ENCODE data around the gene BCAN.

The BCAN gene

DNA sequence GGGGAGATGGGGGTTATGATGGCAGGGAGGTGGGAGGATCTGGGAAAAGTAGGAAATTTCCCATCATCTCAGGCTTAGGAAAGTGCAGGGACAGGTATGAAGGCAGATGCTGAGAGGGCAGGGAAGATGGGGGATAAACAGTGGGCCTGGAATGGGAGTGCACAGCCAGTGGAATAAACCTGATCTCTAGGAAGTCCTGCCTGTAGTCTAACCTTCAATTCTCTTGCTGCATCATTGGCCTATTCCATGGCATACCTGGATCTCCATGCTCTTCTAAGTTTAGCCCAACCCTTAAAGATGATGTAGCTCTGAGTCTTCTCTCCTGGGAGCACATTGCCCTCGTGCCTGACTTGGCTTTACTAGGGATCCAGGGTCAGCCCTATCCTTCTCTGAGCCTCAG is 2.7 kb downstream of the BCAN start:
- no peak for DNase-seq

DNA sequence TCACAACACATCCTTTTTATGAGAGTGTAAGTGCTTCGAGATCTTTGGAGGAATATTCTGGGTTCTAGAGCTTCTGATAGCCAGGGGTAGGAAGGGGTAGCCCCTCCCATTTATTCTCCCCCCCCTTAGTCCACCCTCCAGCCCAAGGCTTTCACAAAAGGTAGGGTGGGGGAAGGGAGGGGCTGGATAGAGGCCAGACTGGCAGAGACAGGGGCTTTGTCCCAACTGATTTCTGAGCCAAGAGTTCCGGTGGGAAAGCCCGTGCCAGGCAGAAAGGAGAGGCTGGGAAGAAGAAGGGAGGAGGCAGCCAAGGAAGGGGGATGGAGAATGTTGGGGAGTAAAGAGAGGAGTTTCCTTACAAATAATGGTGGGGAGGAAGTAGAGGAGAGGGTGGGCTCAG is 3.1 kb downstream of the BCAN start:
- DNase-seq, result no peak

DNA sequence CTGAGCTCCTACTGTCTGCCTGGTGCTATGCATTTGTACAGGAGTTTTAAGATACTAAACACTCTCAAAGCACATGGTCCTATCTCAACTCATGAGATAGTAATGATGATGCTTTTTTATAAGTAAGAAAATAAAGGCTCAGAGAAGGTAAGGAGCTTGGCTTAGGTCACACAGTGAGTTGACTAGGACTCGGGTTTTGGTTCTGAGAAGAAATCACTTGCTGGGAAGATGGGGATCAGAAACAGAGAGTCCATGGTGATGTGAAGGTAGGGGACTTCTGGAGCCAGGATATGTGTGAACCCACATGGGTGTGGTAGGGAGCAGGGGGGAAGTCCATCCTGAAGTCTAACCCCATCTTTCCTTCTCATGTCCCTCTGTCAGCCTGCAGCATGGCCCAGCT is 3.7 kb downstream of the BCAN start:
- DNase-seq, result no peak

DNA sequence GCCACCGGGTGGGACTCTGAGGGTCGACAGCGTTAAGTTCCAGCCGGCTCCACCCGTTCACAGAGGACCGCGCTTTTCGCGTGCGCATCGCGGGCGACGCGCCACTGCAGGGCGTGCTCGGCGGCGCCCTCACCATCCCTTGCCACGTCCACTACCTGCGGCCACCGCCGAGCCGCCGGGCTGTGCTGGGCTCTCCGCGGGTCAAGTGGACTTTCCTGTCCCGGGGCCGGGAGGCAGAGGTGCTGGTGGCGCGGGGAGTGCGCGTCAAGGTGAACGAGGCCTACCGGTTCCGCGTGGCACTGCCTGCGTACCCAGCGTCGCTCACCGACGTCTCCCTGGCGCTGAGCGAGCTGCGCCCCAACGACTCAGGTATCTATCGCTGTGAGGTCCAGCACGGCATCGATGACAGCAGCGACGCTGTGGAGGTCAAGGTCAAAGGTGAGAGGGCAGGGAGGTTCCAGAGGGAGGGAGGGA is 4.9 kb downstream of the BCAN start:
- no peak for DNase-seq

DNA sequence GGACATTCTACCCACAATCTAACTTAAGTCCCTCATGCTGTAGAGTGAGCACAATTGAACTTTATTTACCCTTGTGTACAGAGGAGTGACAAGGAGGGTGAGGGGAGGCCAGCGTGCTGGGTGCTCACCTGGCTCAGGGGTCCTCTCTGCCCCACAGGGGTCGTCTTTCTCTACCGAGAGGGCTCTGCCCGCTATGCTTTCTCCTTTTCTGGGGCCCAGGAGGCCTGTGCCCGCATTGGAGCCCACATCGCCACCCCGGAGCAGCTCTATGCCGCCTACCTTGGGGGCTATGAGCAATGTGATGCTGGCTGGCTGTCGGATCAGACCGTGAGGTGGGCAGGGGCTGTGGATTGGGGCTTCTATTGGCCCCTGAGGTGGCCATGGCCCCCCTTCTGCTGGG is 5.4 kb downstream of the BCAN start:
- DNase-seq, result no peak

DNA sequence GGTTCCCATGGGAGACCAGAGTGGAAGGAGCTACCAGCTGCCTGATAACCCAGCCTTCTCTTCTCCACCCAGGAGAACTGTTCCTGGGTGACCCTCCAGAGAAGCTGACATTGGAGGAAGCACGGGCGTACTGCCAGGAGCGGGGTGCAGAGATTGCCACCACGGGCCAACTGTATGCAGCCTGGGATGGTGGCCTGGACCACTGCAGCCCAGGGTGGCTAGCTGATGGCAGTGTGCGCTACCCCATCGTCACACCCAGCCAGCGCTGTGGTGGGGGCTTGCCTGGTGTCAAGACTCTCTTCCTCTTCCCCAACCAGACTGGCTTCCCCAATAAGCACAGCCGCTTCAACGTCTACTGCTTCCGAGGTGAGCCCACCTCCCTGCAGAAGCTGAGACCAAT is 6.6 kb downstream of the BCAN start:
- no peak for DNase-seq

DNA sequence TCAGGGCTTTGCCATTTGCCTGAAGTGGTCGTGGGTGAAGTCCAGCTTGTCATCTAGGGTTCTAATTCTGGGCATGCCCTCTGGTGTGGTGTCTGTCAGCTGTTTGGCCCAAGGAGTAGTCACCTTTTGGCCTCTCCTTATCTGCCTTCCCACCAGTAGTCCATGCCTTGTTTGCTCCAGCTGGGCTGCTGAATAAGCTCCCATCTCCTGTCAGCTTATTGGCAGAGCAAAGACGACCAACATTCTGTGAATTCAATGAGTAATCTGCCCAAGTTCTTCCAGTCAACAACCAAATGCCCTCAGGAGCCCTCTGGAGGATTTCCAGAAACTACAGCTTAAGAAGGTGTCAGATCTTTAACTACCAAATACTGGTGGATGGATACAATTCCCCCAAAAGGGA is 7.0 kb downstream of the BCAN start:
- DNase-seq, result no peak

DNA sequence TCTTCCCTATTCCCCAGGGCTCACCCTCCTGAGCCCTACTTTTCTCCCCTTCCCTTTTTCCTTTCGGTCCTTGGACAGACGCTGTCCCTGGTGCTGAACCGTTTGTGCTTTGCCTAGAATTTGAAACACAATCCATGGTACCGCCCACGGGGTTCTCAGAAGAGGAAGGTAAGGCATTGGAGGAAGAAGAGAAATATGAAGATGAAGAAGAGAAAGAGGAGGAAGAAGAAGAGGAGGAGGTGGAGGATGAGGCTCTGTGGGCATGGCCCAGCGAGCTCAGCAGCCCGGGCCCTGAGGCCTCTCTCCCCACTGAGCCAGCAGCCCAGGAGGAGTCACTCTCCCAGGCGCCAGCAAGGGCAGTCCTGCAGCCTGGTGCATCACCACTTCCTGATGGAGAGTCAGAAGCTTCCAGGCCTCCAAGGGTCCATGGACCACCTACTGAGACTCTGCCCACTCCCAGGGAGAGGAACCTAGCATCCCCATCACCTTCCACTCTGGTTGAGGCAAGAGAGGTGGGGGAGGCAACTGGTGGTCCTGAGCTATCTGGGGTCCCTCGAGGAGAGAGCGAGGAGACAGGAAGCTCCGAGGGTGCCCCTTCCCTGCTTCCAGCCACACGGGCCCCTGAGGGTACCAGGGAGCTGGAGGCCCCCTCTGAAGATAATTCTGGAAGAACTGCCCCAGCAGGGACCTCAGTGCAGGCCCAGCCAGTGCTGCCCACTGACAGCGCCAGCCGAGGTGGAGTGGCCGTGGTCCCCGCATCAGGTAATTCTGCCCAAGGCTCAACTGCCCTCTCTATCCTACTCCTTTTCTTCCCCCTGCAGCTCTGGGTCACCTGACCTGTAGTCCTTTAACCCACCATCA is 10.4 kb downstream of the BCAN start:
- peak; percentile 81 for DNase-seq

DNA sequence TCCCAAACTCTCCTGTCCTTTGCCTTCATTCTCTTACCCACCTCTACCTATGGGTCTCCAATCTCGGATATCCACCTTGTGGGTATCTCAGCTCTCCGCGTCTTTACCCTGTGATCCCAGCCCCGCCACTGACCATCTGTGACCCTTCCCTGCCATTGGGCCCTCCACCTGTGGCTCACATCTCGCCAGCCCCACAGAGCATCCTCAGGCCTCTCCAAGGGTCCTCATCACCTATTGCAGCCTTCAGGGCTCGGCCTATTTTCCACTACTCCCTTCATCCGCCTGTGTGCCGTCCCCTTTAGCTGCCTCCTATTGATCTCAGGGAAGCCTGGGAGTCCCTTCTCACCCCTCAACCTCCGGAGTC is 11.1 kb downstream of the BCAN start:
- DNase-seq, result no peak

DNA sequence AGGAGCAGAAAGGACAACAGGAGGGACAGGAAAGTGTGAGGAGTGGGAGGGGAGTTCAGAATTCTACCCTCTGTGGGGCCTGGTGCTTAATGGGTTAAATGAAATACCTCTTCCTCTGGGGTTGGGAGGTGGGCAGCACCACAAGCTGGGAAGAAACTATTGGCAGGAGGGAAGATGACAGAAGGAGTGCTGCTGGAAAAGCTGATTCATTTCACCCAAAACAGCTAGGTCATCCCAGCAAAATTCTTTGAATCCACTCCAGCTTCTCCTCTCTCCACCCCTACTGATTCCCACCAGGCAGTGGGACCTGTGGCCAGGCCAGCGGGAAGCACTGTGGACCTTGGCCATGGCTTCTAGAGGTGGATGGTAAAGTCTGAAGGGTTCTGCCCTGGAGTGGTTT is 12.8 kb downstream of the BCAN start:
- DNase-seq, result no peak

DNA sequence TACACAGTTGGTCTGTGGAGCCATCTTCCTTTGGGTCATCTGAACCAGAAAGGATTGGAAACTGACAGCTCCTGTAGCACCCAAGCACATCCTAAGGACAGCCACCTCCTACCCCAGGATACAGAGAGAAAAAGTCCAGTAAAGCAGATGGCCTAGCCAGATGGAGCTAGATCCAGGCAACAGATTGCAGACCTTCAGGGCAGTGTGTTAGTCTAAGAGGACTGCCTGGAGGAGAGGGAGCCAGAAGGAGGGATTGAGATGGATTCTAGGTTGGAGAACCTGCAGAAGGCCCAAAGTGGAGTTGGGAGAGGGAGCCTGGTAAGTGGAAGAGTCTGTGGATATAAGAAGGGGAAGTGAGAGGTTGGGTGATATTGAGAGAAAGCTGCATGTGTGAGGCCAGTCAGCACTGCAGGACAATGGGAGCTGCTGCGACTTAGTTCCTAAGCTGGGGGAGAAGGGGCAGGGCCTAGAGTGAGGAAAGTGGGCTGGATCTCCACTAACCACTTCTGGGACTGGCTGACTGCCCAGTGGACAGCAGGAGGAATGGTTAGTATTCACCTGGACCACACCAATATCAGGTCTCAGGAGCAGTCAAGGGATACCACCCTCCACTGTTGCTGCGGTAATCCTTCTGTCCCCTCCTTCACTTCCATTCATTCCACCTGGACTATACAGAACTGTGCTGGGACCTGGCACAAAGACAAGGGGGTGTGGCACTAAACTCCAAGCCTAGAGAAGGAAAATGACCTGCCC is 13.4 kb downstream of the BCAN start:
- DNase-seq, result no peak

DNA sequence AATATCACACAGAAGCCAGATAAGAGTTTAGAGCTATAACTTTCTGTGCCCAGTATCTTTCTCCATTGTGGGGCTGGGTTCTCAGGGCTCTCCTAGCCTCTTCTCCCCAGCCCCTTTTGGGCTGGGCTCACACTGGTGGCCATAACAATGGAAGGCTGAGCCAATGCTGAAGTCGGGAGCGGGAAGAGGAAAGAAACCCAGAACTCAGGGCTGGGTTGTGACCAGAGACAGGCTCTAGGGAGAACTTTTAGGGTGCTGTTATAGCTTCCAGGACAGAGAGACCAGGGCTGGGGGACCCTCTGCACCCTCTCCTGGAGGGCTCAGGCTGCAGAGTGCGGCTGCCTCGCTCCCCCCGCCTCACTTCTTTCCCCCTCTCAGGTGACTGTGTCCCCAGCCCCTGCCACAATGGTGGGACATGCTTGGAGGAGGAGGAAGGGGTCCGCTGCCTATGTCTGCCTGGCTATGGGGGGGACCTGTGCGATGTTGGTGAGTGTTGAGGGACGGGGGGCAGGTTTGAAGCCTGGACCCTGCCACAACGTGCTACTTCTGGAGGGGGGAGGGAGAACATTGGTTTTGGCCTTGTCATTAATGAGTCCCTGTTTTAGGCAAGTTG is 14.1 kb downstream of the BCAN start:
- DNase-seq, result no peak

DNA sequence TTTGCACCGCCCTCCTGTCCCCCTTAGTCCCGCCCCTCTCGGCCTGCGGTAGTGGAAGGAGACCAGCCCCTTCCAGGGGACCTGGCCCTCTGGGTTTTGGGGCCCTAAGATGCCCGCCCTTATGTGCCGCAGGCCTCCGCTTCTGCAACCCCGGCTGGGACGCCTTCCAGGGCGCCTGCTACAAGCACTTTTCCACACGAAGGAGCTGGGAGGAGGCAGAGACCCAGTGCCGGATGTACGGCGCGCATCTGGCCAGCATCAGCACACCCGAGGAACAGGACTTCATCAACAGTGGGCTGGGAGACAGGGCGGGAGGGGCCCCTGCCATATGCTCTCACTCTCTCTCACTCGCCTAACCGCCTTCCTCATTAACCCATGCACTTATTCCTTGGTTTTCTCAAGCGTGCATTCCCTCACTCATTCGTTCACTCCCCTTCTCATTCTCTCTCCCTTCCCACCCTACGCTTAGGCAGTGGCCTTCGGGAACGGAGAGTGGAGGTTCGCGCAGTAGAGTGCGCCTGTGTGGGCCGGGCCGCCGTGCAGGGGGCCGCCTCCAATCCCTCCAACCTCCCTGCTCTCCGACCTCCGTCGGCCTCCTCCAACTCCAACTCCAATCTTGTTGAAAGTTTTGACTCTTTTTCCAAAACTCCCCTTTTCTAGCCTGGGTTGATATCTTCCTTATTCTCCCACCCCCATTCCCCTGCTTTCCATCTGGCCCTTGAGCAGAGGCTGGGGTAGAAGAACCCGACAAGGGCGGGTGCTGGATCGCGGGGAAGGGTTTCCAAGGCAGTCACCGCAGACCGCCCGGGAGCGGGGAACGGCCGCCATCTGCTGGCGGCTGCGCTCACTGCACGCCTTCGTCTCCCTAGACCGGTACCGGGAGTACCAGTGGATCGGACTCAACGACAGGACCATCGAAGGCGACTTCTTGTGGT is 15.2 kb downstream of the BCAN start:
- DNase-seq, result peak; percentile 77

DNA sequence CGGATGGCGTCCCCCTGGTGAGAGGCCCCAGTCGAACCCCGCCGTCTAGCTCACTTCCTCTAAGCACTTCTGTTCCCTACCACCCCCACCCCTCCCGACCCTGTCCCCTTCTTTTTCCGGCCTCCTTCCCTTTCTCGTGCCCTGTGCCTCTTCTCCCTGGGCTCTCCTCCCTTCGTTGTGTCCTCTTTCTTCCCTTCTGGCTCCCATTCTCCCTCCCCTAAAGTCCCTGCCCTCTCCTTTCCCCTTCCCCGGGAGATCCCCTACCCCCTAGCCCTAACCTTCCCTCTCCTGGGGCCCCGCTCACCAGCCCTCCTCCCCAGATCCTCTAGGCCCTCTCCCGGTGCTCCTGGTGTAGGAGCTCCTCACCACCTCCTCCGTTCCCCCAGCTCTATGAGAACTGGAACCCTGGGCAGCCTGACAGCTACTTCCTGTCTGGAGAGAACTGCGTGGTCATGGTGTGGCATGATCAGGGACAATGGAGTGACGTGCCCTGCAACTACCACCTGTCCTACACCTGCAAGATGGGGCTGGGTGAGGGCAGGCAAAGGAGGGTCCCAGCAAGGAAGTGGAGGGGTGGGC is 15.9 kb downstream of the BCAN start:
- DNase-seq, result peak; percentile 51

DNA sequence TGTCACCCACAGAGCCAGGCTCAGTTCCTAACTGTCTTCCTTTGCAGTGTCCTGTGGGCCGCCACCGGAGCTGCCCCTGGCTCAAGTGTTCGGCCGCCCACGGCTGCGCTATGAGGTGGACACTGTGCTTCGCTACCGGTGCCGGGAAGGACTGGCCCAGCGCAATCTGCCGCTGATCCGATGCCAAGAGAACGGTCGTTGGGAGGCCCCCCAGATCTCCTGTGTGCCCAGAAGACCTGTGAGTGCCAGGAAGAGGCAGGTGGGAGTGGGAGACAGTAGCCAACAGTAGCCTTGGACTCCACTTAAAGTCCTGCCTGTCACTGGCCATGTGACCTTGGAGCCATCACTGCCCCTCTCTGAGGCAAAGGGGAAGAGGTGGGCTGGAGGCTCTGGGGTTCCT is 16.6 kb downstream of the BCAN start:
- DNase-seq, result no peak

DNA sequence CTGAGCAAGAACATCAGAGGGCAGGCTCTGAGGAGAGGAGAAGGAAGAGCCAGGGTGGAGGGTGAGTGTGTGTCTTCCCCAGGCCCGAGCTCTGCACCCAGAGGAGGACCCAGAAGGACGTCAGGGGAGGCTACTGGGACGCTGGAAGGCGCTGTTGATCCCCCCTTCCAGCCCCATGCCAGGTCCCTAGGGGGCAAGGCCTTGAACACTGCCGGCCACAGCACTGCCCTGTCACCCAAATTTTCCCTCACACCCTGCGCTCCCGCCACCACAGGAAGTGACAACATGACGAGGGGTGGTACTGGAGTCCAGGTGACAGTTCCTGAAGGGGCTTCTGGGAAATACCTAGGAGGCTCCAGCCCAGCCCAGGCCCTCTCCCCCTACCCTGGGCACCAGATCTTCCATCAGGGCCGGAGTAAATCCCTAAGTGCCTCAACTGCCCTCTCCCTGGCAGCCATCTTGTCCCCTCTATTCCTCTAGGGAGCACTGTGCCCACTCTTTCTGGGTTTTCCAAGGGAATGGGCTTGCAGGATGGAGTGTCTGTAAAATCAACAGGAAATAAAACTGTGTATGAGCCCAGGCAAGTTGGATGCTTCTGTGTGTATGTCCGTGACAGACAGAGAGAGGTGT is 17.1 kb downstream of the BCAN start:
- no peak for DNase-seq

DNA sequence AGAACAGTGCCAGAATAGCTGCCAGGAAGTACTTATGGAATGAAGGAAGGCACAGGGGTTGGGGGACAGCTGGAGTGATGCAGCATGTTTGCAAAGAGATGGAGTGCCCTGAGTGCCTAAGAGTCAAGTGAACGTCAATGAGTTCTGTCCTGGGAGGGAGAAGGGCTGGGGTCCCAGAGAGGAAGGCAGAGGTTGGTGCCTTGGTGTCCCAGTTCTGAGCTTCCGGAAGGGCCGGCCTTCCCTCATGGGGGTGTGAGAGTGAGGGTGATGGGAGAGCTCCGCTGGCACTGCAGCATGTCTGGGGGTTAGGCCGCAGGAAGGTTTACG is 17.7 kb downstream of the BCAN start:
- DNase-seq, result no peak

DNA sequence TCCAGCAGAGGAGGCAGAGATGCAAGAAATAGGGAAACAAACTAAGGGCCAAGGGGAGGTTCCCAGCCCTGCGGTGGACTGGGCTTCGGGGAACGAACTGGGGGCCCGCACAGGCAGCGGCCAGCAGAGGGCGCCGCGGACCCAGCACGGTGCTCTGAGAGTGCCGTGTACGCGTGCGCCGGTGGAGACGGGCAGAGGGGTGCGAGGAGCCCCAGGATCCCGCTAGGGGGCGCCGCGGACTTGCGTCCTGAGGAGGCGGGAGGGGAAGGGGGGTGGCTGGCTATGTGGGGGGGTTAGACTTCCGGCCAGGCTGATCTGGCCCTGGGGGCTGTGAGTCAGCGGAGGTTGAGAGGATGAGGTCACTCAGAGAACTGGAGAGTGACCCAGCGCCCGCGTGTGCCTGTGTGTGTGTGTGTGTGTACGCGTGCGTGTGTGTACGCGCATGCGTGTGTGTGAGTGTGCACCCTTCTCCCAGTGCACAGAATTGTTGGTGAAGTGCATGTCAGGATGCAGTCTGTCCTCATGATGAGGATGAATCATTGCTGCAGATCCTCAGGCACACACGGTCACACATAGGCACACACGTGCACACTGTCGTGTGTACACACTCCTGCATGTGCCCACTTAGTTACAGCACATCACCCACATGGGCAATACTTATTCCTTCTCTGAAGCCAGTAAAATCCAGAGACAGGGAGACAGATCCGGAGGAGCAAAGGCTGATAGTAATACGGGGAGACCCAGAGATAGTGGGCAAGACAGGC is 18.3 kb downstream of the BCAN start:
- peak; percentile 97 for DNase-seq

DNA sequence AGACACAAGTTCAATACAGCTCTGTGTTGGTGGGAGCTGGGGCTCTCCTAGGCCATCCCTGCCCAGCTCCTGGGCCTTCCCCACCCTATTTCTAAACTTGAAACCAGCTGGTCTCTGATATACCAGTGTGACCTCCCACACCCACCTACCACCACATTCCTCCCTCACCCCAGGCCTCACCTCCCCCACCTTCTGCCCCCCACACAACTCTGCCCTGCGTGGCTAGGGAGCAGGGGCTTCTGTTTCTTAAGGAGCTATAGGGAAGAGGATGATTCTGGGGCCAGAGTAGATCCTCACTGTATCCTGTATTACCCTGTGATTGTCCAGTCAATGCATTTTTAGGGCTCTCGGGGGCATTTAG is 18.8 kb downstream of the BCAN start:
- DNase-seq, result no peak

DNA sequence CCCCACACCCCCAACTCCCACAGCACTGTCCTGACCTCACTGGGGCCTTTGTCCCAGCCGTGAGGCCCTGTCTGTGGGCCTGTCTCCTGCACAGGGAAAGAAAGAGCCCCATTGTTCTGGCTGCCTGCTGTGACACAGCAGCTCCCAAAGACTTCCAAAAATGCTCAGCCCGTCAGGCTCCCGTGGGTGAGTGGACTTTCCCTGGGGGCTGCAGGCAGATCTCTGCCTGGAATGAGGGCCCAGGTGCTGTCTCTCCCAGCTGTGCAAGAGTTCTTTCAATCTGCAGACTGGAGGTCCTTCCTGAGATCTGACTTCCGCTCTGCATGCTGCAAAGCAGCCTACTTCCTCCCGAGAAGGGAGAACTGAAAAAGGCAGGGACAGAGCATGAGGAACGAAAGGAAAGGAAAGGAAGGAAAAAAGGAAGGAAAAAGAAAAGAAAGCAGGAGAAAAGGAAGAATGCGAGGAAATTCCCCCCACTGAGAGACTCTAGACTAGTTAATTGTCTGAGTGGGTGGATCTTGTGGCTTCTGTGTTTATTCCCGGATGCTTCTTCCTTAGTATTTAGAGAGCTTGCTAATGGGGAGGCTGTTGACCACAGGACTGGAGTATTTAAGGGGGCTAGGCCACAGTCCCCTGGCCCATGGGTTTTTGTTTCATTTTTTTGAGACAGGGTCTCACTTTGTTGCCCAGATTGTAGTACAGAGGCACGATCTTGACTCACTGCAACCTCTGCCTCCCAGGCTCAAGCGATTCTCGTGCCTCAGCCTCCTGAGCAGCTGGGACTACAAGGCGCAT is 20.3 kb downstream of the BCAN start:
- no peak for DNase-seq

DNA sequence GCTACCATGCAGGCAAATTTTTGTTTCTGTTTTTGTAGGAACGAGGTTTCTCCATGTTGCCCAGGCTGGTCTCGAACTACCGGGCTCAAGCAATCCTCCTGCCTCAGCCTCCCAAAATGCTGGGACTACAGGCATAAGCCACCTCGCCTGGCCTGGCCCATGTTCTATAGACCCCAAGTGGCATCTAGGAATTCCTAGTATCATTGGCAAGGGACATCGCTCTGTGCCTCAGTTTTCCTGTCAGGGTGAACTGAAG is 20.8 kb downstream of the BCAN start:
- DNase-seq, result no peak
